ENCODE results near the gene DUSP3. TPM values are rescaled to one million over a fixed set of nuclear protein-coding genes. Genes with fewer than 3 reads are reported as not detected.
A peak's percentile ranks its signal among the peaks of the same experiment; 100 is the strongest.

The DUSP3 gene
- total and polyA plus RNA-seq, 2 experiments from 2014 or later, result 23.1 to 24.9 TPM

- no peaks in the 10 kb centered on the region for H3K9me3 ChIP-seq (ENCODE audit: low read depth)
- 45 to 47% methylated on average over 6 of the region's 6 CpGs for WGBS, 2 experiments (ENCODE audit: low coverage in 1 of 2, low lambda C conversion rate in 2 of 2, missing lambda C conversion rate in 2 of 2)
- H3K4me2 ChIP-seq (ENCODE audit: unreplicated experiment), result peak overlapping the region; percentile 25
Measured at GRCh38 chr17:43723697-43724359, 54.9 kb downstream of the DUSP3 start.

GRCh38 chr17:43722870-43723665 lies 55.7 kb downstream of the DUSP3 start:
- WGBS, 2 experiments (ENCODE audit: low coverage in 1 of 2, low lambda C conversion rate in 2 of 2, missing lambda C conversion rate in 2 of 2), result 90 to 91% methylated on average over 8 of the region's 8 CpGs
- no peak overlapping the region for H3K4me2 ChIP-seq (ENCODE audit: unreplicated experiment)
- no peak for TF ChIP-seq EZH2phosphoT487 (IDR thresholded peaks at IDR 0.05; ENCODE audit: insufficient read depth, low read depth)
- TF ChIP-seq EZH2 (IDR thresholded peaks at IDR 0.05; ENCODE audit: insufficient read depth, poor library complexity, severe bottlenecking), result no peak
- in situ Hi-C loops (cut with MboI), result no loop called here
- H3K9ac ChIP-seq, result no peak overlapping the region
- no peaks in the 10 kb centered on the region for H3K9me3 ChIP-seq (ENCODE audit: low read depth)
- peaks cover 47% of the 10 kb centered on the region; the same call in 1 of the 2 replicates for H3F3A ChIP-seq (ENCODE audit: insufficient read depth)
- H3K4me1 ChIP-seq (ENCODE audit: insufficient read depth), result peaks cover 24% of the 10 kb centered on the region
- H3K27ac ChIP-seq, result no peak overlapping the region
- no peak for DNase-seq
- H3K4me3 ChIP-seq, result no peak overlapping the region
- no peaks in the 10 kb centered on the region for H3K79me2 ChIP-seq (ENCODE audit: insufficient read depth)
- H3K27me3 ChIP-seq (replicated peaks; ENCODE audit: insufficient read depth), result no peaks in the 10 kb centered on the region
- no peaks in the 10 kb centered on the region for H3K9me2 ChIP-seq (ENCODE audit: insufficient read depth)
- H3K36me3 ChIP-seq (ENCODE audit: low read depth), result no peaks in the 10 kb centered on the region
- no peaks in the 10 kb centered on the region for H4K20me1 ChIP-seq (ENCODE audit: insufficient read depth)
- no peak overlapping the region for H2AFZ ChIP-seq

More at GRCh38 chr17:43723697-43724359, 54.9 kb downstream of the DUSP3 start:
- Histone ChIP-seq H3K9me2 (ENCODE audit: insufficient read depth) (no peaks in the 10 kb centered on the region), H3F3A (ENCODE audit: insufficient read depth) (peaks cover 41% of the 10 kb centered on the region; the same call in 1 of the 2 replicates), H3K79me2 (ENCODE audit: insufficient read depth) (no peaks in the 10 kb centered on the region), H3K27me3 (replicated peaks; ENCODE audit: insufficient read depth) (no peaks in the 10 kb centered on the region), H2AFZ (no peak overlapping the region), H3K9ac (no peak overlapping the region), H3K27ac (0 out of 2 replicates have a peak overlapping the region, but pooled peaks have one; percentile 25), H4K20me1 (ENCODE audit: insufficient read depth) (no peaks in the 10 kb centered on the region), H3K36me3 (ENCODE audit: low read depth) (no peaks in the 10 kb centered on the region), H3K4me1 (ENCODE audit: insufficient read depth) (peaks cover 24% of the 10 kb centered on the region), H3K4me3 (no peak overlapping the region)
- no peak for TF ChIP-seq EZH2 (IDR thresholded peaks at IDR 0.05; ENCODE audit: insufficient read depth, poor library complexity, severe bottlenecking)
- 0 out of 2 replicates have a peak, but pooled peaks have one; percentile 45 for TF ChIP-seq EZH2phosphoT487 (IDR thresholded peaks at IDR 0.05; ENCODE audit: insufficient read depth, low read depth)
- in situ Hi-C loops (cut with MboI), result no loop called here
- DNase-seq, result peak; percentile 88

GRCh38 chr17:43722269-43722619 lies 56.5 kb downstream of the DUSP3 start:
- peaks cover 49% of the 10 kb centered on the region; the same call in 1 of the 2 replicates for H3F3A ChIP-seq (ENCODE audit: insufficient read depth)
- H2AFZ ChIP-seq, result no peak overlapping the region
- no peaks in the 10 kb centered on the region for H3K9me2 ChIP-seq (ENCODE audit: insufficient read depth)
- H3K9me3 ChIP-seq (ENCODE audit: low read depth), result no peaks in the 10 kb centered on the region
- H4K20me1 ChIP-seq (ENCODE audit: insufficient read depth), result no peaks in the 10 kb centered on the region
- H3K4me2 ChIP-seq (ENCODE audit: unreplicated experiment), result no peak overlapping the region
- no peaks in the 10 kb centered on the region for H3K79me2 ChIP-seq (ENCODE audit: insufficient read depth)
- no peaks in the 10 kb centered on the region for H3K27me3 ChIP-seq (replicated peaks; ENCODE audit: insufficient read depth)
- no peaks in the 10 kb centered on the region for H3K36me3 ChIP-seq (ENCODE audit: low read depth)
- no peak overlapping the region for H3K4me3 ChIP-seq
- peaks cover 24% of the 10 kb centered on the region for H3K4me1 ChIP-seq (ENCODE audit: insufficient read depth)
- in situ Hi-C loops (cut with MboI), result no loop called here
- no peak overlapping the region for H3K9ac ChIP-seq
- TF ChIP-seq EZH2 (IDR thresholded peaks at IDR 0.05; ENCODE audit: insufficient read depth, poor library complexity, severe bottlenecking), result no peak
- no peak for TF ChIP-seq EZH2phosphoT487 (IDR thresholded peaks at IDR 0.05; ENCODE audit: insufficient read depth, low read depth)
- H3K27ac ChIP-seq, result no peak overlapping the region
- 100% methylated on average over 3 of the region's 3 CpGs for WGBS, 2 experiments (ENCODE audit: low coverage in 1 of 2, low lambda C conversion rate in 2 of 2, missing lambda C conversion rate in 2 of 2)
- no peak for DNase-seq

DNA sequence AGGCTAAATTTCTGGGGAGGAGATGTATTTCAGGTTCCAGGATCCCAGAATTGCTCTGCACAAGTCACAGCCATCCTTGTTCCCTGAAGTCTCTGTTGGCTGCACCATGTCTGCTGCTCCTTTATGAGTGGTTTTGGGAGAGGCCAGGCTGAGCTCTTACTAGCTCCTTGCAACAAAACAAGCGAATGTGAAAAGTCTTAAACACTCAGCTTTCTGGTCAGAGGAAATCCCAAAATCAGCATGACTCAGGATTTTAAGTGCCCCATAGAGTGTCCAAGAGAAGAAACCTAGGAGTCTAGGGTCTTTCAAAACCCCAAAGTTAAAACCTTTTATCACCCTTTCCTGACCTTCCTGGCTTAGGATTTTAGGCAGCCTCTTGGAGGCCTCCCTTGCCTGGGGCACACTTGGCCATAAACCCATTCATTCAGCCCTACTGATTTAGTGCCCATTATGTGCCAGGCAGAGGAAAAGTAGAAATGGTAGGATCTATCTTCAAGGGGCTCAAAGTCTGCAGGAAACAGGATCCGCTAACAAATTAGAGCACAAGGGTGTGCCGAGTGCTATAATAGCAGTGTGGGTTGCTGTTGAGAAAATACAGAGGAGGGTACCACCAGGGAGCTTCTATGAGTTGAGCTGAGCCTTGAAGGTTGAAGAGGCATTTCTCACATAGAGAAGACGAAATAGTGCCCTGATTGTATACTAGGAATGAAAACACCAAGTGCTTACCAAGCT lies 57.1 kb downstream of the DUSP3 start:
- WGBS, 2 experiments (ENCODE audit: low coverage in 1 of 2, low lambda C conversion rate in 2 of 2, missing lambda C conversion rate in 2 of 2), result 80 to 85% methylated on average over 4 of the region's 4 CpGs
- Histone ChIP-seq H3K9me2 (ENCODE audit: insufficient read depth) (no peaks in the 10 kb centered on the region), H3K27me3 (replicated peaks; ENCODE audit: insufficient read depth) (no peaks in the 10 kb centered on the region), H3K9ac (peak overlapping the region; percentile 83), H3K4me2 (ENCODE audit: unreplicated experiment) (peak overlapping the region; percentile 76), H3K4me1 (ENCODE audit: insufficient read depth) (peaks cover 24% of the 10 kb centered on the region), H3K36me3 (ENCODE audit: low read depth) (no peaks in the 10 kb centered on the region), H3K9me3 (ENCODE audit: low read depth) (no peaks in the 10 kb centered on the region), H2AFZ (peak overlapping the region; percentile 88; the same call in 1 of the 2 replicates), H3F3A (ENCODE audit: insufficient read depth) (peaks cover 49% of the 10 kb centered on the region; the same call in 1 of the 2 replicates), H3K79me2 (ENCODE audit: insufficient read depth) (no peaks in the 10 kb centered on the region), H4K20me1 (ENCODE audit: insufficient read depth) (no peaks in the 10 kb centered on the region), H3K4me3 (no peak overlapping the region), H3K27ac (peak overlapping the region; percentile 26)
- in situ Hi-C loops (cut with MboI), result no loop called here
- peak; percentile 52 for DNase-seq
- no peak for TF ChIP-seq EZH2phosphoT487 (IDR thresholded peaks at IDR 0.05; ENCODE audit: insufficient read depth, low read depth)
- TF ChIP-seq EZH2 (IDR thresholded peaks at IDR 0.05; ENCODE audit: insufficient read depth, poor library complexity, severe bottlenecking), result no peak

All from GM23248 (cell line).